Smooth muscle cell (in vitro differentiated cells): ENCODE results near the gene AOPEP. TPM values are rescaled to one million over a fixed set of nuclear protein-coding genes. Genes with fewer than 3 reads are reported as not detected.

Source experiments
- DNase-seq: peaks from one replicate; lab custom pipeline; 2025; ENCODE audit not compliant: unreplicated experiment; lab: John Stamatoyannopoulos, UW
- H2AFZ ChIP-seq: fragments of 200-600 bp; sonication (generic); 2 replicates; pipeline ENCODE4 v1.6.0; 2016; ENCODE audit warnings: antibody characterized with exemption, low read depth, mild to moderate bottlenecking
- H3F3A ChIP-seq: fragments of 200-600 bp; sonication (generic); 2 replicates; pipeline ENCODE4 v1.6.0; 2017; ENCODE audit warnings: antibody characterized with exemption, low read depth
- H3K27ac ChIP-seq: fragments of 200-600 bp; sonication (generic); 2 replicates; pipeline ENCODE4 v1.5.1; 2016; ENCODE audit warnings: low read depth, mild to moderate bottlenecking
- H3K27me3 ChIP-seq: fragments of 200-600 bp; sonication (generic); 2 replicates; pipeline ENCODE4 v1.6.1; 2016; ENCODE audit warnings: low read depth, mild to moderate bottlenecking
- H3K36me3 ChIP-seq: fragments of 200-600 bp; sonication (generic); 2 replicates; pipeline ENCODE4 v1.5.1; 2016; ENCODE audit warnings: low read depth
- H3K4me1 ChIP-seq: fragments of 200-600 bp; sonication (generic); 2 replicates; pipeline ENCODE4 v1.5.1; 2016; ENCODE audit warnings: low read depth
- H3K4me2 ChIP-seq: fragments of 200-600 bp; sonication (generic); 2 replicates; pipeline ENCODE4 v1.6.0; 2016; ENCODE audit warnings: mild to moderate bottlenecking
- H3K4me3 ChIP-seq: fragments of 200-600 bp; sonication (generic); 2 replicates; pipeline ENCODE4 v1.5.1; 2016; ENCODE audit warnings: mild to moderate bottlenecking
- H3K79me2 ChIP-seq: fragments of 200-600 bp; sonication (generic); 2 replicates; pipeline ENCODE4 v1.6.0; 2016; ENCODE audit warnings: low read depth, mild to moderate bottlenecking
- H3K9ac ChIP-seq: fragments of 200-600 bp; sonication (generic); 2 replicates; pipeline ENCODE4 v1.6.0; 2016; ENCODE audit warnings: low read depth
- H3K9me3 ChIP-seq: fragments of 200-600 bp; sonication (generic); replicated peaks from 2 replicates; pipeline ENCODE4 v1.5.1; 2016; ENCODE audit warnings: low read depth
- H4K20me1 ChIP-seq: fragments of 200-600 bp; sonication (generic); 2 replicates; pipeline ENCODE4 v1.6.0; 2016; ENCODE audit warnings: low read depth
- CTCF ChIP-seq: fragments of 200-600 bp; sonication (generic); IDR thresholded peaks from 2 replicates; pipeline ENCODE4 v1.5.1; 2017; ENCODE audit warnings: borderline replicate concordance, mild to moderate bottlenecking, antibody characterized with exemption; ENCODE audit not compliant: insufficient read depth, poor library complexity, severe bottlenecking
- WGBS: methylation state at CpG from one replicate; pipeline ENCODE4 v1.1.7; 2016; ENCODE audit warnings: low lambda C conversion rate; 5-methylcytosine and 5-hydroxymethylcytosine counted together
- polyA plus RNA-seq: library from polyadenylated mRNA; unstranded; fragments of >200 nt; fragmentation: Nextera tagmentation; extraction: Ambion mirVana; gene quantifications from 2 replicates; pipeline ENCODE4 v1.2.1, GENCODE V29; 2016
- total RNA-seq: library from RNA; depleted of rRNA; stranded (reverse); fragments of >200 nt; gene quantifications from 2 replicates; pipeline ENCODE4 v1.2.3, GENCODE V29; 2014

The AOPEP gene
- total and polyA plus RNA-seq, 2 experiments from 2014 or later = 52.7 to 94.9 TPM

DNA sequence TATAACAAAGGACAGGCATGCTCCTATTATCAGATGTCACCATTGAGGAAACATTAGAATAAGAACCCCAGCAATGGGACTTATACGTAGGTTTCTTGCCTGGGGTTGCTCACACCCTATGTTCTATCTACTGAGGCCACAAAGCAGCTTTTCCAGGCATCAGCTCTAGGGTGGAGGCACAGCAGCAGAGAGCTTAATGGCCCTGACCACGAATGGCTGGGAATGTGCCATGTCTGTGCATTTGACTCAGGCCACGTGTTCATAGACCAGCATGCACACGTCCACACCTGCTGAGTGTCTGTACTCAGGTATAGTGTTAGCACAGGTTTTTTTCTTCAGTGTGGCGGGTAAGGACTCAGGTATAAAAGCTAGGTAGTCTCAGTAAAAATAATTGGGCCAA, 129.4 kb downstream of the AOPEP start:
- no peak for TF ChIP-seq CTCF
- no peak overlapping the region for H2AFZ ChIP-seq
- no peak overlapping the region for H3K27ac ChIP-seq
- 66% methylated on average over 5 of the region's 5 CpGs for WGBS
- no peak overlapping the region for H3K4me2 ChIP-seq
- H3K9me3 ChIP-seq = no peaks in the 10 kb centered on the region
- H3K4me3 ChIP-seq = no peak overlapping the region
- H3F3A ChIP-seq = peaks cover 3% of the 10 kb centered on the region
- peaks cover 15% of the 10 kb centered on the region for H3K79me2 ChIP-seq
- no peaks in the 10 kb centered on the region for H3K27me3 ChIP-seq
- H3K4me1 ChIP-seq = no peaks in the 10 kb centered on the region
- no peaks in the 10 kb centered on the region for H3K36me3 ChIP-seq
- H4K20me1 ChIP-seq = no peaks in the 10 kb centered on the region
- DNase-seq = no peak
- no peak overlapping the region for H3K9ac ChIP-seq

DNA sequence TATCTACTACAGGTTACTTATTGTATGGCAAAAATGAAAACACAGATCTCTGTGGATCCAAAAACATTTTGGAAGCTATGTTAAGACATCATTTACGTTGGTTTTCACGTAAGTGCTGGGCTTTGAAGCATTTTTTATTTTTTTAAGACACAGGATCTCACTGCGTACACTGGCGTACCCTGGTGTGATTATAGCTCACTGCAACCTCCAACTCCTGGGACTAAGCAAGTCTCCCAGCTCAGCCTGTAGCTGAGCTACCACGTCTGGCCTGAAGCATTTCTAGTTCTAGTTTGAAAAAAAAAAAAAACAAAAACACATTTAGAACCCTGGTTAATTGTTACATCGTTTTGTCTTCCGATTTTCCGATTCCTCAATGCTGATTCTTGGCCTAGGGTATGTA, 131.3 kb downstream of the AOPEP start:
- Histone ChIP-seq H3K4me2 (no peak overlapping the region), H3K27ac (no peak overlapping the region), H3F3A (peaks cover 13% of the 10 kb centered on the region), H2AFZ (no peak overlapping the region), H3K4me1 (no peaks in the 10 kb centered on the region), H3K9ac (no peak overlapping the region), H3K27me3 (no peaks in the 10 kb centered on the region), H3K4me3 (no peak overlapping the region), H4K20me1 (no peaks in the 10 kb centered on the region), H3K9me3 (no peaks in the 10 kb centered on the region), H3K36me3 (no peaks in the 10 kb centered on the region), H3K79me2 (peaks cover 8% of the 10 kb centered on the region)
- DNase-seq = no peak
- 97% methylated on average over 8 of the region's 8 CpGs for WGBS
- TF ChIP-seq CTCF = no peak

DNA sequence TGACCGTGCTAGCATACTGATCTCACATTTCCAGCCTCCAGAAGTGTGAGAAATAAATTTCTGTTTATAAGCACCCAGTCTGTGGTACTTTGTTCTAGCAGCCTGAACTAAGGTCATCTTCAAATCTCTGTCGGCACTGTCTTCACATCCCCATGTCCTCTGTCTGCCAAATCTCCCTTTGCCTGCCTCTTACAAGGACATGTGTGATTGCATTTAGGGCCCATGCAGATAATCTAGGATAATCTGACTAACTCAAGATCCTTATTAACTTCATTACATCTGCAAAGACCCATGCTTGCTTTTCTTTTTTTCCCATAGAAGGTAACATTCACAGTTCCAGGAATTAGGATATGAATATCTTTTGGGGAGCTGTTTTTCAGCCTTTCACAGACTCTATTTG, 132.7 kb downstream of the AOPEP start:
- H3F3A ChIP-seq = peaks cover 13% of the 10 kb centered on the region
- H3K27ac ChIP-seq = peak overlapping the region; percentile 4
- no peaks in the 10 kb centered on the region for H3K9me3 ChIP-seq
- no peak overlapping the region for H3K9ac ChIP-seq
- peaks cover 10% of the 10 kb centered on the region for H3K79me2 ChIP-seq
- no peak for DNase-seq
- no peak overlapping the region for H3K4me2 ChIP-seq
- no peak overlapping the region for H2AFZ ChIP-seq
- no peak for TF ChIP-seq CTCF
- no peaks in the 10 kb centered on the region for H3K27me3 ChIP-seq
- H3K4me3 ChIP-seq = no peak overlapping the region
- WGBS = 79% methylated on average over 2 of the region's 2 CpGs
- no peaks in the 10 kb centered on the region for H3K36me3 ChIP-seq
- H4K20me1 ChIP-seq = no peaks in the 10 kb centered on the region
- no peaks in the 10 kb centered on the region for H3K4me1 ChIP-seq

DNA sequence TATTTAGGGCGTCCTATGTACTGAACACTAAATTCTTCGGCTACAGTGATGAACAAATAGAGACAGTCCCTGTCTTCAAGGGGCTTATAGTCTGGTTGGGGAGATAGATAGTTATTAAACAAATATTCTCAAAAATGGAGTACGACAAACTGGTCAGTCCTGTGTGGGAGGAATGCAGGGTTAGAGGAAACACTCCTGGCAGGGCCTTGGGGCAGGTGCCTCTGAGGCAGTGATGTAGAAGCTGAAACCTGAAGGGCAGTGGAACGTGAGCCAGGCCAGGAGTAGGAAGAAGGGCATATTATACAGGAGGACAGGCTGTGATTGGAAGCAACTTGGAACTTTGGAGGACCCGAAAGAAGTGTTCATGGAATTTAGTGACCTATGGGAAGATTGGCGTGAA, 133.4 kb downstream of the AOPEP start:
- H3K27ac ChIP-seq = no peak overlapping the region
- no peaks in the 10 kb centered on the region for H3K36me3 ChIP-seq
- WGBS = 93% methylated on average over 6 of the region's 6 CpGs

More for the DNA sequence above, 133.4 kb downstream of the AOPEP start:
- no peak for DNase-seq
- no peak overlapping the region for H3K4me3 ChIP-seq
- TF ChIP-seq CTCF = no peak
- H3K9me3 ChIP-seq = no peaks in the 10 kb centered on the region
- no peak overlapping the region for H3K9ac ChIP-seq
- no peak overlapping the region for H2AFZ ChIP-seq
- H3K27me3 ChIP-seq = no peaks in the 10 kb centered on the region
- no peak overlapping the region for H3K4me2 ChIP-seq
- peaks cover 13% of the 10 kb centered on the region for H3F3A ChIP-seq
- H3K79me2 ChIP-seq = peaks cover 15% of the 10 kb centered on the region
- H4K20me1 ChIP-seq = no peaks in the 10 kb centered on the region
- peaks cover 7% of the 10 kb centered on the region for H3K4me1 ChIP-seq
